CD4-positive, alpha-beta memory T cell (primary cell): ENCODE results near the gene CRYBB2. TPM values are rescaled to one million over a fixed set of nuclear protein-coding genes. Genes with fewer than 3 reads are reported as not detected.
"Not testable (repeated sequence)": the region's sequence is repeated elsewhere in the genome, so short reads cannot be mapped to it uniquely, and the experiment has no call there.

Experiments used
- CTCF ChIA-PET: fragments of 350-600 bp; sonication (Branson Sonifier 250); formaldehyde crosslinking; loops from one replicate; lab custom pipeline; 2021; ENCODE audit warnings: inconsistent platforms; ENCODE audit not compliant: partially characterized antibody; lab: Charles Lee
- POLR2A ChIA-PET: fragments of 350-600 bp; sonication (Branson Sonifier 250); formaldehyde crosslinking; loops from one replicate; lab custom pipeline; 2021; ENCODE audit not compliant: partially characterized antibody; lab: Charles Lee
- DNase-seq, 5 donors: peaks; one replicate each; pipeline versions ENCODE4 v3.0.0 to v3.0.0-alpha.2; 2020 to 2022; ENCODE audit warnings: mixed read lengths in 1 of 5
- H3K27ac ChIP-seq: one replicate; pipeline ENCODE4 v1.7.0; 2013; ENCODE audit warnings: low read depth, low read length
- H3K27me3 ChIP-seq: 2 replicates; pipeline ENCODE4 v1.7.0; 2013; ENCODE audit warnings: mild to moderate bottlenecking, low read length, moderate library complexity; ENCODE audit not compliant: insufficient read depth
- H3K36me3 ChIP-seq: 2 replicates; pipeline ENCODE4 v1.7.0; 2013; ENCODE audit warnings: mild to moderate bottlenecking, low read length, moderate library complexity; ENCODE audit not compliant: insufficient read depth
- H3K4me1 ChIP-seq: 2 replicates; pipeline ENCODE4 v1.7.0; 2013; ENCODE audit warnings: mild to moderate bottlenecking, low read length, moderate library complexity; ENCODE audit not compliant: insufficient read depth
- H3K4me3 ChIP-seq, 2 donors: one replicate each; pipeline ENCODE4 v1.7.0; 2013; ENCODE audit warnings: low read length in 2 of 2, mild to moderate bottlenecking in 1 of 2
- H3K9me3 ChIP-seq, 2 donors: one replicate each; pipeline ENCODE4 v1.7.0; 2013; ENCODE audit warnings: low read length in 2 of 2, control low read depth in 1 of 2; ENCODE audit not compliant: control insufficient read depth in 1 of 2
- H3K27ac Mint-ChIP-seq, 7 donors: one replicate each; pipeline ENCODE4 v1.8.0; 2020 to 2021; ENCODE audit warnings: mixed read lengths in 7 of 7, mild to moderate bottlenecking in 6 of 7, inconsistent platforms in 3 of 7, moderate library complexity in 3 of 7
- H3K27me3 Mint-ChIP-seq, 2 donors: one replicate each; pipeline ENCODE4 v1.8.0; 2020 to 2021; ENCODE audit warnings: mixed read lengths in 2 of 2
- H3K36me3 Mint-ChIP-seq, 2 donors: one replicate each; pipeline ENCODE4 v1.8.0; 2020 to 2021; ENCODE audit warnings: mixed read lengths in 2 of 2, inconsistent platforms in 1 of 2, mild to moderate bottlenecking in 1 of 2
- H3K4me1 Mint-ChIP-seq, 4 donors: one replicate each; pipeline ENCODE4 v1.8.0; 2020 to 2021; ENCODE audit warnings: mixed read lengths in 4 of 4, mild to moderate bottlenecking in 1 of 4
- H3K4me3 Mint-ChIP-seq, 8 donors: one replicate each; pipeline ENCODE4 v1.8.0; 2020 to 2021; ENCODE audit warnings: mixed read lengths in 8 of 8, mild to moderate bottlenecking in 7 of 8, moderate library complexity in 6 of 8, inconsistent platforms in 3 of 8
- H3K9me3 Mint-ChIP-seq, 8 donors: one replicate each; pipeline ENCODE4 v1.8.0; 2020 to 2021; ENCODE audit warnings: mixed read lengths in 8 of 8, mild to moderate bottlenecking in 5 of 8, inconsistent platforms in 3 of 8, moderate library complexity in 1 of 8
- intact Hi-C: fragments of 100-400 bp; cut with micrococcal nuclease; formaldehyde crosslinking; loops from one replicate; pipeline ENCODE4 v1.15.1; 2023
- polyA plus RNA-seq, 2 donors: library from polyadenylated mRNA; unstranded; fragments of 300-500 nt; fragmentation: Illumina TruSeq; gene quantifications; one replicate each; pipeline ENCODE4 v1.2.3, GENCODE V29; 2021
- total RNA-seq, 2 experiments: library from RNA; stranded (reverse); gene quantifications; one replicate each; pipeline ENCODE4 v1.2.3, GENCODE V29; 2021

The CRYBB2 gene
- total and polyA plus RNA-seq, 4 experiments from 2014 or later, result not detected

- Histone ChIP-seq H3K36me3 (no peaks in the 10 kb centered on the region), H3K27me3 (no peaks in the 10 kb centered on the region), H3K4me3 (no peak overlapping the region), H3K27ac (no peak overlapping the region), H3K9me3 (no peaks in the 10 kb centered on the region), H3K4me1 (no peaks in the 10 kb centered on the region)
- no peaks in the 10 kb centered on the region for H3K36me3 Mint-ChIP-seq
- H3K9me3 Mint-ChIP-seq, result peaks cover 0 to 2% (median 0%) of the 10 kb centered on the region in 8 donors
- intact Hi-C loops, result loop anchor here (2.0 to 10.0 kb wide), 2 partner anchors 72 to 136 kb away; no protein-coding TSS in a partner anchor
- H3K27me3 Mint-ChIP-seq, result no peaks in the 10 kb centered on the region
- no peak overlapping the region for H3K4me3 Mint-ChIP-seq
- POLR2A ChIA-PET, result no interaction called here
- CTCF ChIA-PET, result interaction anchor here (1.2 to 2.2 kb wide), 4 partner anchors 8 to 147 kb away, joined by 3 to 7 read pairs (median 4); no protein-coding TSS in a partner anchor
- no peak overlapping the region for H3K27ac Mint-ChIP-seq
- H3K4me1 Mint-ChIP-seq, result peaks cover 0 to 3% (median under 1%) of the 10 kb centered on the region in 4 donors
- no peak for DNase-seq
Measured at GRCh38 chr22:25200967-25201366, 18.5 kb upstream of the CRYBB2 start.

- H3K27ac Mint-ChIP-seq, result peak overlapping the region in 1 of 7 donors; percentile 57
- H3K4me3 Mint-ChIP-seq, result no peak overlapping the region
- no peaks in the 10 kb centered on the region for H3K36me3 ChIP-seq
- no peak overlapping the region for H3K4me3 ChIP-seq
- POLR2A ChIA-PET, result no interaction called here
- H3K27me3 Mint-ChIP-seq, result no peaks in the 10 kb centered on the region
- intact Hi-C loops, result loop anchor here (2.0 to 10.0 kb wide), 2 partner anchors 73 to 137 kb away; no protein-coding TSS in a partner anchor
- H3K27ac ChIP-seq, result no peak overlapping the region
- no peak for DNase-seq
- H3K36me3 Mint-ChIP-seq, result no peaks in the 10 kb centered on the region
- H3K4me1 Mint-ChIP-seq, result peaks cover 0 to 3% (median under 1%) of the 10 kb centered on the region in 4 donors
- H3K9me3 ChIP-seq, result no peaks in the 10 kb centered on the region
- peaks cover 0 to 2% (median 0%) of the 10 kb centered on the region in 8 donors for H3K9me3 Mint-ChIP-seq
- no peaks in the 10 kb centered on the region for H3K27me3 ChIP-seq
- CTCF ChIA-PET, result interaction anchor here (0.8 to 2.4 kb wide), 11 partner anchors 8 to 156 kb away, joined by 3 to 15 read pairs (median 4); no protein-coding TSS in a partner anchor
- H3K4me1 ChIP-seq, result no peaks in the 10 kb centered on the region
Measured at GRCh38 chr22:25201557-25202273, 17.7 kb upstream of the CRYBB2 start.

GRCh38 chr22:25202290-25202921 is 17.0 kb upstream of the CRYBB2 start:
- Histone ChIP-seq H3K36me3 (no peaks in the 10 kb centered on the region), H3K4me1 (no peaks in the 10 kb centered on the region), H3K27ac (no peak overlapping the region), H3K9me3 (no peaks in the 10 kb centered on the region), H3K27me3 (no peaks in the 10 kb centered on the region), H3K4me3 (no peak overlapping the region)
- Mint-ChIP-seq H3K4me1 (peaks cover 0 to 3% (median under 1%) of the 10 kb centered on the region in 4 donors), H3K36me3 (no peaks in the 10 kb centered on the region), H3K27me3 (no peaks in the 10 kb centered on the region), H3K4me3 (no peak overlapping the region), H3K9me3 (peaks cover 0 to 2% (median 0%) of the 10 kb centered on the region in 8 donors), H3K27ac (no peak overlapping the region)
- POLR2A ChIA-PET, result no interaction called here
- CTCF ChIA-PET, result interaction anchor here (0.8 to 2.4 kb wide), 11 partner anchors 9 to 155 kb away, joined by 3 to 15 read pairs (median 4); no protein-coding TSS in a partner anchor
- intact Hi-C loops, result loop anchor here (10.0 kb wide), 1 partner anchor 138 kb away; no protein-coding TSS in a partner anchor
- peak in 4 of 5 donors; percentile 28 to 39 (median 36) for DNase-seq

- no peak overlapping the region for H3K4me3 ChIP-seq
- ChIA-PET POLR2A (no interaction called here), CTCF (interaction anchor here (1.0 to 2.4 kb wide), 8 partner anchors 10 to 154 kb away, joined by 3 to 15 read pairs (median 4); no protein-coding TSS in a partner anchor)
- H3K4me3 Mint-ChIP-seq, result no peak overlapping the region
- no peaks in the 10 kb centered on the region for H3K9me3 ChIP-seq
- intact Hi-C loops, result loop anchor here (10.0 kb wide), 1 partner anchor 138 kb away; no protein-coding TSS in a partner anchor
- H3K9me3 Mint-ChIP-seq, result peaks cover 0 to 2% (median 0%) of the 10 kb centered on the region in 8 donors
- H3K27me3 ChIP-seq, result no peaks in the 10 kb centered on the region
- H3K27ac Mint-ChIP-seq, result no peak overlapping the region
- no peaks in the 10 kb centered on the region for H3K36me3 ChIP-seq
- H3K4me1 Mint-ChIP-seq, result peaks cover 0 to 3% (median under 1%) of the 10 kb centered on the region in 4 donors
- H3K27me3 Mint-ChIP-seq, result peaks cover 2% of the 10 kb centered on the region in 2 donors
- no peaks in the 10 kb centered on the region for H3K4me1 ChIP-seq
- H3K27ac ChIP-seq, result no peak overlapping the region
- no peak for DNase-seq
- H3K36me3 Mint-ChIP-seq, result no peaks in the 10 kb centered on the region
Measured at GRCh38 chr22:25203082-25203481, 16.4 kb upstream of the CRYBB2 start.

- POLR2A ChIA-PET, H3K36me3 Mint-ChIP-seq, H3K27me3 ChIP-seq, H3K36me3 ChIP-seq, H3K27ac Mint-ChIP-seq, H3K4me1 Mint-ChIP-seq, H3K27ac ChIP-seq, H3K9me3 Mint-ChIP-seq, H3K4me3 Mint-ChIP-seq, DNase-seq, H3K9me3 ChIP-seq, H3K4me3 ChIP-seq, H3K4me1 ChIP-seq, H3K27me3 Mint-ChIP-seq: not testable (repeated sequence)
- intact Hi-C loops, result loop anchor here (10.0 kb wide), 1 partner anchor 140 kb away; no protein-coding TSS in a partner anchor
- CTCF ChIA-PET, result interaction anchor here (1.0 to 1.2 kb wide), 2 partner anchors 11 to 243 kb away, joined by 3 to 4 read pairs; no protein-coding TSS in a partner anchor
Measured at GRCh38 chr22:25204547-25204946, 14.9 kb upstream of the CRYBB2 start.

GRCh38 chr22:25205847-25206246 is 13.6 kb upstream of the CRYBB2 start:
- POLR2A ChIA-PET, result no interaction called here
- Mint-ChIP-seq H3K9me3 (peaks cover 0 to 2% (median 0%) of the 10 kb centered on the region in 8 donors), H3K36me3 (no peaks in the 10 kb centered on the region)

GRCh38 chr22:25206998-25207397 is 12.4 kb upstream of the CRYBB2 start:
- Mint-ChIP-seq H3K36me3 (no peaks in the 10 kb centered on the region), H3K9me3 (peaks cover 0 to 2% (median 0%) of the 10 kb centered on the region in 8 donors), H3K4me1 (peaks cover 0 to 1% (median under 1%) of the 10 kb centered on the region in 4 donors), H3K4me3 (no peak overlapping the region), H3K27me3 (peaks cover 2 to 7% of the 10 kb centered on the region in 2 donors), H3K27ac (no peak overlapping the region)
- ChIA-PET CTCF (no interaction called here), POLR2A (no interaction called here)
- no peak overlapping the region for H3K4me3 ChIP-seq
- intact Hi-C loops, result loop anchor here (10.0 kb wide), 1 partner anchor 142 kb away; no protein-coding TSS in a partner anchor
- H3K9me3 ChIP-seq, result no peaks in the 10 kb centered on the region
- no peaks in the 10 kb centered on the region for H3K36me3 ChIP-seq
- no peaks in the 10 kb centered on the region for H3K4me1 ChIP-seq
- no peak overlapping the region for H3K27ac ChIP-seq
- no peak for DNase-seq
- no peaks in the 10 kb centered on the region for H3K27me3 ChIP-seq

More at GRCh38 chr22:25205847-25206246, 13.6 kb upstream of the CRYBB2 start:
- H3K27me3 ChIP-seq, result no peaks in the 10 kb centered on the region
- Mint-ChIP-seq H3K27ac (no peak overlapping the region), H3K27me3 (peaks cover 2% of the 10 kb centered on the region in 2 donors), H3K4me1 (peaks cover 0 to 1% (median under 1%) of the 10 kb centered on the region in 4 donors), H3K4me3 (no peak overlapping the region)
- intact Hi-C loops, result loop anchor here (10.0 kb wide), 1 partner anchor 141 kb away; no protein-coding TSS in a partner anchor
- no peak overlapping the region for H3K4me3 ChIP-seq
- H3K27ac ChIP-seq, result no peak overlapping the region
- no peaks in the 10 kb centered on the region for H3K9me3 ChIP-seq
- no peak for DNase-seq
- H3K36me3 ChIP-seq, result no peaks in the 10 kb centered on the region
- H3K4me1 ChIP-seq, result no peaks in the 10 kb centered on the region
- CTCF ChIA-PET, result no interaction called here
